ENCODE data around the gene ITSN2. TPM values are rescaled to one million over a fixed set of nuclear protein-coding genes. Genes with fewer than 3 reads are reported as not detected.
"Not testable (repeated sequence)": the region's sequence is repeated elsewhere in the genome, so short reads cannot be mapped to it uniquely, and the experiment has no call there.

Gene ITSN2
- total RNA-seq, 1 donor from 2014 or later: 46.1 TPM

GRCh38 chr2:24365826-24366225 is 5.5 kb upstream of the ITSN2 start:
- no peak for DNase-seq (ENCODE audit: low spot score)
- intact Hi-C loops (cut with DNase I): loop anchor here (10.0 kb wide), 1 partner anchor 281 kb away; the partner anchor contains the start of gene TP53I3

DNA sequence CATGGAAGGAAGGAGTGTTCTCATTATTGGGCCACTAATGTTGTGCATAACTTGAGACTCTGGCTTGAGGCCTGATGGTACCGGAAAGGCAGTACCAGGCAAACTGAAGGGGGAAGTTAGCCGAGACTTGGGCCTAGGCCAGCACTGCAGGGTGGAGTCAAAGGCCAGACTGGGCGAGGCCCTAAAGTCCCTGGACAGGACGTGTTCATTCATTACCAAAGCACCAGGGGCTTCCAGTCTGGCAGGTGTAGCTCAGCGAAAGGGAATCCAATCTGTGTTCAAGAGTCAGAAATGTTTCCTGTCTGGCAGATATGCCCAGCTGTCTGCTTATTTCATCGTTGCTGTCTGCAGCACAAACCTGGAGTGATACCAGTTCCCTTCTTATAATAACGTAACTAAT is 4.7 kb upstream of the ITSN2 start:
- intact Hi-C loops (cut with DNase I): loop anchor here (10.0 kb wide), 1 partner anchor 280 kb away; the partner anchor contains the start of gene TP53I3
- DNase-seq (ENCODE audit: low spot score): peak; percentile 93

- intact Hi-C loops (cut with DNase I): loop anchor here (5.0 to 10.0 kb wide), 2 partner anchors 61 to 278 kb away; partner anchors contain the start of gene TP53I3
Measured at GRCh38 chr2:24363301-24363700, 3.0 kb upstream of the ITSN2 start.

GRCh38 chr2:24362253-24362652 is 1.9 kb upstream of the ITSN2 start:
- no peak for DNase-seq (ENCODE audit: low spot score)
- intact Hi-C loops (cut with DNase I): loop anchor here (5.0 to 10.0 kb wide), 2 partner anchors 60 to 277 kb away; partner anchors contain the start of gene TP53I3

More at GRCh38 chr2:24363301-24363700, 3.0 kb upstream of the ITSN2 start:
- no peak for DNase-seq (ENCODE audit: low spot score)

- no peak for DNase-seq (ENCODE audit: low spot score)
- intact Hi-C loops (cut with DNase I): loop anchor here (5.0 to 10.0 kb wide), 2 partner anchors 59 to 276 kb away; partner anchors contain the start of gene TP53I3
Measured at GRCh38 chr2:24360963-24361330, 611 bp upstream of the ITSN2 start.

- DNase-seq (ENCODE audit: low spot score): peak; percentile 80
- intact Hi-C loops (cut with DNase I): loop anchor here (5.0 to 10.0 kb wide), 2 partner anchors 57 to 275 kb away; partner anchors contain the start of gene TP53I3
Measured at GRCh38 chr2:24359129-24360049, 947 bp downstream of the ITSN2 start.

- intact Hi-C loops (cut with DNase I); DNase-seq (ENCODE audit: low spot score): not testable (repeated sequence)
Measured at GRCh38 chr2:24357767-24358166, 2.6 kb downstream of the ITSN2 start.

DNA sequence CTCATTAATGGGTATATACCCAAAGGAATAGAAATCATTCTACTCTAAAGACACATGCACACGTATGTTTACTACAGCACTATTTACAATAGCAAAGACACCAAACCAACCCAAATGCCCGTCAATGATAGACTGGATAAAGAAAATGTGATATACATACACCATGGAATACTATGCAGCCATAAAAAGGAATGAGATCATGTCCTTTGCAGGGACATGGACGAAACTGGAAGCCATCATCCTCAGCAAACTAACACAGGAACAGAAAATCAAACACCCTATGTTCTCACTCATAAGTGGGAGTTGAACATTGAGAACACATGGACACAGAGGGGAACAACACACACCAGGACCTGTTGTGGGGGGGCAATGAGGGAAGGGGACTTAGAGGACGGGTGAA is 3.2 kb downstream of the ITSN2 start:
- intact Hi-C loops (cut with DNase I): not testable (repeated sequence)

GRCh38 chr2:24354957-24355356 is 5.4 kb downstream of the ITSN2 start:
- no peak for DNase-seq (ENCODE audit: low spot score)
- intact Hi-C loops (cut with DNase I): no loop called here

More for the DNA sequence above, 3.2 kb downstream of the ITSN2 start:
- not testable (repeated sequence) for DNase-seq (ENCODE audit: low spot score)

DNA sequence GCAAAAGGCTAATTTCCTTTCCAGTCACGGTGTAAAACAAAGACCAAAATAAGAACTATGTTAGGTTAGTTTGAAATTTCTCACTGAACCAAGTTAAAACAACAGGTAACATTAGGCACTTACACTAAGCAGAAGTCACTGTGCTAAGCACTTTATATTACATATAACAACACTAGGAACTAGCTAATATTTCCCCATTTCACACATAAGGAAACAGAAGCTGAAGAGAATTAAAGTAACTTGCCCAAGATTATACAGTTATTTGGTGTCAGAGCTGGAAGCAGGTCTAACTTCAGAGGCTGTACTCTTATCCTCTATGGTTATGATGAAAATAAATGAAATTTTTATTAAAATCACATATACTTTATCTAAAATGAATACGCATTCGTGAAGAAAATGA is 5.9 kb downstream of the ITSN2 start:
- no peak for DNase-seq (ENCODE audit: low spot score)
- intact Hi-C loops (cut with DNase I): no loop called here

DNA sequence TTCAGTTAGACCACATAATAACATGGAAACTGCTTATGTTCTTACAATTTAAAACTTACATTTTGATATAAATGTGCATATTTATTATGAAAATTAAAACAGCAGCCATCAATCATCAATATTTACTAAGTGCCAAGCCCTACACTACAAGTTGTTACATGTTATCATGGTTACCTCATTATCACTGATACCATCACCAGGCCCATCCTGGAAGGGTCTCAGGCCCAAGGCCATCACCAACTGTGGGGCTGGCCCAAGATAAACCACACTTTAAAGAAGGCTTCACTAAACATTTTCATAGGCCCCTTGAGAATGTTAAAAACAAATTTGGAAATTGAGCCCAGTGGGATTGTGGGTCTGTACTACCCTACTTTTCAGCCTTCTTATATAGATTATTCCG is 6.4 kb downstream of the ITSN2 start:
- no peak for DNase-seq (ENCODE audit: low spot score)
- intact Hi-C loops (cut with DNase I): no loop called here

DNA sequence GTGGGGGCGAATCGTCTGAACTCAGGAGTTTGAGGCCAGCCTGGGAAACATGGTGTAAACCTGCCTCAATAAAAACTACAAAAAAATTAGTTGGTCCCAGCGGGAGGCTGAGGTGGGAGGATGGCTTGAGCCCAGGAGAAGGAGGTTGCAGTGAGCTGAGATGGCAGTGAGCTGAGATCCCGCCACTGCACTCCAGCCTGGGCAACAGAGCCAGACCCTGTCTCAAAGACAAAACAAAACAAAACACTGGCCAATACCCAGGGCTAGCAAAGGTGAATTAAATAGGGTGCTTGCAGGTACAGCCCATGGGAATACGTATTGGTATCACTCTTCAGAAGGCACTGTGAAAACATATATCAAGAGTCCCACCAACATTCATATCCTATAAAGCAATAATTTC is 7.0 kb downstream of the ITSN2 start:
- intact Hi-C loops (cut with DNase I): no loop called here
- no peak for DNase-seq (ENCODE audit: low spot score)

GRCh38 chr2:24352664-24353063 is 7.7 kb downstream of the ITSN2 start:
- intact Hi-C loops (cut with DNase I): no loop called here
- no peak for DNase-seq (ENCODE audit: low spot score)

DNA sequence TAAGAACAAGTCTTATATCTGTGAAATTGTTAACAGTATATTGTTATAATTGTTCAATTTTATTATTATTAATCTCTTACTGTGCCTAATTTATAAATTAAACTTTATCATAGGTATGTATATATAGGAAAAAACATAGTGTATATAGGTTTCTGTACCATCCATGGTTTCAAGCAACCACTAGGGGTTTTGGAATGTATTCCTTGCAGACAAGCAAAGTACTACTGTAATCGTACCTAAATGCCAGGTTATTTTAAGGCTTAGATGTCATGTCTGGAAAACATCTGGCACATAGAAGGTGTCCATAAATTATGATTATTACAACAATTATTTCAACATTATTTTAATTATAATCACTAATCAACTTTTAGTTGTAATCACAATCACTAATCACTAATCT is 8.4 kb downstream of the ITSN2 start:
- intact Hi-C loops (cut with DNase I): no loop called here
- DNase-seq (ENCODE audit: low spot score): no peak

GRCh38 chr2:24351627-24351938 is 8.8 kb downstream of the ITSN2 start:
- no peak for DNase-seq (ENCODE audit: low spot score)
- intact Hi-C loops (cut with DNase I): no loop called here

DNA sequence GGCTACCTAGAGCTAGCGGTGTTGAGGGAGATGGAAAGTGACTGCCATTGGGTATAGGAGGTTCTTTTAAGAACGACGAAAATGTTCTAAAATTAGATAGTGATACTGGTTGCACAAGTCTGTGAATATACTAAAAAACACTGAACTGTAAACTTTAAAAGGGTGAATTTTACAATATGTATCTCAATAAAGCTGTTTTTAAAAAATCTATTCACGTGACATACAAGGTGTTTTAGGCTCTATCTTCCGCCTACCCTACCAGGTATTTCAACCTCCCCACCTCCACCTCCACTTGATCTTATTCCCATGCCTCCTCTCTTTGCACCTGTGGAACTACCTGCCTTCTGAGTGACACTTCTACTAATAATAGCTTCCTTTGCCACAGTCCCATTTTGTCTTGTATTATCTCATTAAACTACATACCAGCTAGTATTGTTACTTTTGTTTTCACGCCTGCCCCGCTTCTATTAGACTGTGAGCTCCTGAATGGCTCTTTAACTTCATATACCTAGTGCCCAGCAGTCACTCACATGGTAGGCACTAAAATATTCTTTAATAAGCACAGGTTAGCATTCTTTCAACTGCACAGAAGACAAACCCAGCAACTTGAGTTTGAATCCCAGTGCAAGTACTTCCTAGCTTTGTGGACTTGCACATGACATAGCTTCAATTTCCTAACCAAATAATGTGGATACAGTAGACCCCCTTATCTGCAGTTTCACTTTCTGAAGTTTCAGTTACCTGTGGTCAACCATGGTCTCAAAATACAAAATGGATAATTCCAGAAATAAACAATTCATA is 9.3 kb downstream of the ITSN2 start:
- no peak for DNase-seq (ENCODE audit: low spot score)

DNA sequence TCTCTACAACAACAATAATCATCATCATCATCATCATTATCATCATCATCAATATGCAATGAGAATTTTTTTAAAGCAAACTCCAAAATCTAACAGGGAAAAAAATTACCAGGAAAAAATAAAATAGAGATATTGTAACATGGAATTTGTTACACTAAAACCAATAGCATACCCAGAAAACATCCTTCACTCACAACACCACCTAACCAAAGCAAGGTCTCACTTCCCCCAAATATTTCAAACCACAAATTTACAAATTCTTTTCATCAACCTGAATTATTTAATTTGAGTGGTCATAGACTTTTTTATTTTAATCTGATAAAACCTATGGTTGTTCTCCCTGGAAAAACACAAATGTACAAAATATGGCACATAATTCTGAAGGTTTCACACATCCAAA is 11.2 kb downstream of the ITSN2 start:
- intact Hi-C loops (cut with DNase I): no loop called here
- DNase-seq (ENCODE audit: low spot score): no peak

More for the DNA sequence above, 9.3 kb downstream of the ITSN2 start:
- intact Hi-C loops (cut with DNase I): no loop called here

GRCh38 chr2:24345937-24346336 is 14.4 kb downstream of the ITSN2 start:
- no peak for DNase-seq (ENCODE audit: low spot score)
- intact Hi-C loops (cut with DNase I): no loop called here

GRCh38 chr2:24343225-24343882 is 17.0 kb downstream of the ITSN2 start:
- no peak for DNase-seq (ENCODE audit: low spot score)
- intact Hi-C loops (cut with DNase I): no loop called here
